ENCODE measurements around the gene SRSF4.
"Not testable (repeated sequence)": the region's sequence is repeated elsewhere in the genome, so short reads cannot be mapped to it uniquely, and the experiment has no call there.

DNA sequence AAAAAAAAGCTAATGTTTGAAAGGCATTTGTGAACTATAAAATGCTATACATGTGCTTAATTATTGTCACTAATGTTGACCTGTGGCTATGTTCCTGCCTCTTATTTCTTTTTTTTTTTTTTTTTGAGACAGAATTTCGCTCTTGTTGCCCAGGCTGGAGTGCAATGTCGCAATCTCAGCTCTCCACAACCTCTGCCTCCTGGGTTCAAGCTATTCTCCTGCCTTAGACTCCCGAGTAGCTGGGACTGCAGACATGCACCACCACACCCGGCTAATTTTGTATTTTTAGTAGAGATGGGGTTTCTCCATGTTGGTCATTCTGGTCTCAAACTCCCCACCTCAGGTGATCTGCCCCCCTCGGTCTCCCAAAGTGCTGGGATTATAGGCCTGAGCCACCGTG lies 73.7 kb downstream of the SRSF4 start:
- TF ChIP-seq FOXA1 (IDR thresholded peaks at IDR 0.05); SP1 (IDR thresholded peaks at IDR 0.05); HDGF (IDR thresholded peaks at IDR 0.05; ENCODE audit: borderline replicate concordance); ARNT (IDR thresholded peaks at IDR 0.05); BHLHE40 (IDR thresholded peaks at IDR 0.05; ENCODE audit: borderline replicate concordance); CTBP1 (IDR thresholded peaks at IDR 0.05; ENCODE audit: borderline replicate concordance): not testable (repeated sequence)
